ENCODE data around the gene CACNG6.

The CACNG6 gene

GRCh38 chr19:53969366-53969765 is 22.1 kb upstream of the CACNG6 start:
- DNase-seq (ENCODE audit: low spot score) = no peak

GRCh38 chr19:53971673-53972072 is 19.8 kb upstream of the CACNG6 start:
- no peak for DNase-seq (ENCODE audit: low spot score)

GRCh38 chr19:53977429-53977990 is 13.9 kb upstream of the CACNG6 start:
- DNase-seq (ENCODE audit: low spot score) = peak; percentile 78

GRCh38 chr19:53977991-53978731 is 13.3 kb upstream of the CACNG6 start:
- peak; percentile 96 for DNase-seq (ENCODE audit: low spot score)

GRCh38 chr19:53978975-53979801 is 12.2 kb upstream of the CACNG6 start:
- DNase-seq (ENCODE audit: low spot score) = no peak

GRCh38 chr19:53980539-53981375 is 10.7 kb upstream of the CACNG6 start:
- peak; percentile 77 for DNase-seq (ENCODE audit: low spot score)

- DNase-seq (ENCODE audit: low spot score) = no peak
Observed at GRCh38 chr19:53981376-53981951, 10.0 kb upstream of the CACNG6 start.

GRCh38 chr19:53982001-53982451 is 9.4 kb upstream of the CACNG6 start:
- no peak for DNase-seq (ENCODE audit: low spot score)

- no peak for DNase-seq (ENCODE audit: low spot score)
Observed at GRCh38 chr19:53982611-53983010, 8.8 kb upstream of the CACNG6 start.

- no peak for DNase-seq (ENCODE audit: low spot score)
Observed at GRCh38 chr19:53983457-53984289, 7.8 kb upstream of the CACNG6 start.

- no peak for DNase-seq (ENCODE audit: low spot score)
Observed at GRCh38 chr19:53985863-53986262, 5.6 kb upstream of the CACNG6 start.

GRCh38 chr19:53988981-53989380 is 2.5 kb upstream of the CACNG6 start:
- DNase-seq (ENCODE audit: low spot score) = no peak

GRCh38 chr19:53989600-53990533 is 1.6 kb upstream of the CACNG6 start:
- no peak for DNase-seq (ENCODE audit: low spot score)

- no peak for DNase-seq (ENCODE audit: low spot score)
Observed at GRCh38 chr19:53992211-53992610, 774 bp downstream of the CACNG6 start.

GRCh38 chr19:53992815-53993214 is 1.4 kb downstream of the CACNG6 start:
- DNase-seq (ENCODE audit: low spot score) = no peak

- no peak for DNase-seq (ENCODE audit: low spot score)
Observed at GRCh38 chr19:53993448-53993847, 2.0 kb downstream of the CACNG6 start.

GRCh38 chr19:53994811-53995210 is 3.4 kb downstream of the CACNG6 start:
- no peak for DNase-seq (ENCODE audit: low spot score)

GRCh38 chr19:53998223-53998622 is 6.8 kb downstream of the CACNG6 start:
- DNase-seq (ENCODE audit: low spot score) = no peak

- no peak for DNase-seq (ENCODE audit: low spot score)
Observed at GRCh38 chr19:53999694-54000093, 8.3 kb downstream of the CACNG6 start.

- DNase-seq (ENCODE audit: low spot score) = no peak
Observed at GRCh38 chr19:54001496-54001895, 10.1 kb downstream of the CACNG6 start.
